PC-9 (cell line): ENCODE results near the gene NRG2.

ENCODE experiments used
- CTCF ChIP-seq: fragments of 200-600 bp; sonication (generic); conservative IDR thresholded peaks from 2 replicates; pipeline ENCODE4 v1.6.1; 2017; ENCODE audit warnings: mixed run types, antibody characterized with exemption, mild to moderate bottlenecking, moderate library complexity
- EZH2 ChIP-seq: fragments of 200-600 bp; sonication (generic); IDR thresholded peaks from 2 replicates; pipeline ENCODE4 v1.8.0; 2017; ENCODE audit warnings: antibody characterized with exemption, low read depth

- TF ChIP-seq CTCF (no peak), EZH2 (no peak)
Measured at GRCh38 chr5:139806726-139807646, 236.1 kb downstream of the NRG2 start.
